Endodermal cell (in vitro differentiated cells): ENCODE results near the gene FAM162A. TPM values are rescaled to one million over a fixed set of nuclear protein-coding genes. Genes with fewer than 3 reads are reported as not detected.

Experiments used
- DNase-seq: peaks from one replicate; pipeline ENCODE4 v3.0.0-alpha.2; 2017
- H3K27ac ChIP-seq: 2 replicates; pipeline ENCODE4 v1.5.1; 2013; ENCODE audit warnings: mild to moderate bottlenecking, low read depth, low read length, moderate library complexity
- H3K27me3 ChIP-seq: 2 replicates; pipeline ENCODE4 v1.6.1; 2013; ENCODE audit warnings: mild to moderate bottlenecking, low read length, moderate library complexity; ENCODE audit not compliant: insufficient read depth, control insufficient read depth, poor library complexity, severe bottlenecking
- H3K36me3 ChIP-seq: 2 replicates; pipeline ENCODE4 v1.7.0; 2013; ENCODE audit warnings: mild to moderate bottlenecking, low read length, moderate library complexity; ENCODE audit not compliant: control insufficient read depth, insufficient read depth
- H3K4me1 ChIP-seq: one replicate; pipeline ENCODE4 v1.7.0; 2013; ENCODE audit warnings: low read length; ENCODE audit not compliant: control insufficient read depth, insufficient read depth
- H3K4me3 ChIP-seq: 2 replicates; pipeline ENCODE4 v1.5.1; 2013; ENCODE audit warnings: mild to moderate bottlenecking, low read length, moderate library complexity
- H3K9ac ChIP-seq: 2 replicates; pipeline ENCODE4 v1.6.1; 2013; ENCODE audit warnings: mild to moderate bottlenecking, low read length, moderate library complexity; ENCODE audit not compliant: poor library complexity, severe bottlenecking; ENCODE audit errors: extremely low read depth
- H3K9me3 ChIP-seq: 2 replicates; pipeline ENCODE4 v1.6.1; 2013; ENCODE audit warnings: mild to moderate bottlenecking, low read length, moderate library complexity; ENCODE audit not compliant: control insufficient read depth
- H3K27ac Mint-ChIP-seq: 2 replicates; pipeline ENCODE4 v1.8.0; 2020; ENCODE audit warnings: mixed read lengths
- H3K27me3 Mint-ChIP-seq: 2 replicates; pipeline ENCODE4 v1.8.0; 2021; ENCODE audit warnings: mild to moderate bottlenecking, mixed read lengths; ENCODE audit not compliant: insufficient read depth
- H3K36me3 Mint-ChIP-seq: 2 replicates; pipeline ENCODE4 v1.8.0; 2020; ENCODE audit warnings: low read depth, mixed read lengths
- H3K4me1 Mint-ChIP-seq: 2 replicates; pipeline ENCODE4 v1.8.0; 2020; ENCODE audit warnings: mixed read lengths
- H3K4me3 Mint-ChIP-seq: 2 replicates; pipeline ENCODE4 v1.8.0; 2020; ENCODE audit warnings: mild to moderate bottlenecking, moderate library complexity, mixed read lengths
- H3K9me3 Mint-ChIP-seq: 2 replicates; pipeline ENCODE4 v1.8.0; 2020; ENCODE audit warnings: mild to moderate bottlenecking, mixed read lengths
- WGBS, 2 experiments: methylation state at CpG; one replicate each; pipeline versions ENCODE4 v1.1.5 to v1.1.7; 2013; ENCODE audit warnings: missing lambda C conversion rate in 2 of 2, mixed read lengths in 1 of 2; ENCODE audit not compliant: insufficient coverage in 1 of 2, insufficient read length in 1 of 2; 5-methylcytosine and 5-hydroxymethylcytosine counted together
- total RNA-seq, 2 donors: library from RNA; stranded (reverse); fragmentation: NEBNext Ultra II Directional in 1 of 2; extraction: Animal tissue kit (Norgen Biotek cat#: 25700) in 1 of 2; gene quantifications; 2 replicates in 1 of 2; 3 replicates in 1 of 2; pipeline ENCODE4 v1.2.1, GENCODE V29; 2021
- TF ChIP-seq, protein P1 (sequence below): fragments of 200-600 bp; sonication (generic); conservative IDR thresholded peaks from 2 replicates; pipeline ENCODE4 v1.5.0; 2021; ENCODE audit warnings: antibody characterized with exemption, mild to moderate bottlenecking

The FAM162A gene
- total RNA-seq, 2 donors from 2014 or later: 40.9 to 61.7 TPM

GRCh38 chr3:122355612-122356011 lies 28.4 kb upstream of the FAM162A start:
- no peak overlapping the region for H3K9ac ChIP-seq
- DNase-seq: no peak
- H3K9me3 ChIP-seq: no peaks in the 10 kb centered on the region
- H3K36me3 Mint-ChIP-seq: peaks cover 11% of the 10 kb centered on the region
- H3K27me3 ChIP-seq: no peaks in the 10 kb centered on the region
- WGBS, 2 experiments: 72 to 75% methylated on average over 4 of the region's 4 CpGs
- no peak overlapping the region for H3K4me3 Mint-ChIP-seq
- H3K36me3 ChIP-seq: peaks cover 14% of the 10 kb centered on the region
- no peaks in the 10 kb centered on the region for H3K4me1 ChIP-seq
- no peaks in the 10 kb centered on the region for H3K4me1 Mint-ChIP-seq
- H3K27ac ChIP-seq: no peak overlapping the region
- peaks cover 9% of the 10 kb centered on the region for H3K27me3 Mint-ChIP-seq
- H3K9me3 Mint-ChIP-seq: no peaks in the 10 kb centered on the region
- no peak overlapping the region for H3K4me3 ChIP-seq
- no peak overlapping the region for H3K27ac Mint-ChIP-seq
- TF ChIP-seq, protein P1, sequence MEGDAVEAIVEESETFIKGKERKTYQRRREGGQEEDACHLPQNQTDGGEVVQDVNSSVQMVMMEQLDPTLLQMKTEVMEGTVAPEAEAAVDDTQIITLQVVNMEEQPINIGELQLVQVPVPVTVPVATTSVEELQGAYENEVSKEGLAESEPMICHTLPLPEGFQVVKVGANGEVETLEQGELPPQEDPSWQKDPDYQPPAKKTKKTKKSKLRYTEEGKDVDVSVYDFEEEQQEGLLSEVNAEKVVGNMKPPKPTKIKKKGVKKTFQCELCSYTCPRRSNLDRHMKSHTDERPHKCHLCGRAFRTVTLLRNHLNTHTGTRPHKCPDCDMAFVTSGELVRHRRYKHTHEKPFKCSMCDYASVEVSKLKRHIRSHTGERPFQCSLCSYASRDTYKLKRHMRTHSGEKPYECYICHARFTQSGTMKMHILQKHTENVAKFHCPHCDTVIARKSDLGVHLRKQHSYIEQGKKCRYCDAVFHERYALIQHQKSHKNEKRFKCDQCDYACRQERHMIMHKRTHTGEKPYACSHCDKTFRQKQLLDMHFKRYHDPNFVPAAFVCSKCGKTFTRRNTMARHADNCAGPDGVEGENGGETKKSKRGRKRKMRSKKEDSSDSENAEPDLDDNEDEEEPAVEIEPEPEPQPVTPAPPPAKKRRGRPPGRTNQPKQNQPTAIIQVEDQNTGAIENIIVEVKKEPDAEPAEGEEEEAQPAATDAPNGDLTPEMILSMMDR: no peak

GRCh38 chr3:122356402-122356801 lies 27.6 kb upstream of the FAM162A start:
- WGBS, 2 experiments: 80 to 89% methylated on average over 1 to 4 of the region's 4 CpGs

GRCh38 chr3:122357828-122358702 lies 25.9 kb upstream of the FAM162A start:
- H3K4me3 Mint-ChIP-seq: no peak overlapping the region
- TF ChIP-seq, protein P1: no peak

More at GRCh38 chr3:122356402-122356801, 27.6 kb upstream of the FAM162A start:
- Mint-ChIP-seq H3K4me1 (no peaks in the 10 kb centered on the region), H3K27ac (no peak overlapping the region), H3K36me3 (peaks cover 14% of the 10 kb centered on the region), H3K27me3 (peaks cover 9% of the 10 kb centered on the region), H3K4me3 (no peak overlapping the region), H3K9me3 (no peaks in the 10 kb centered on the region)
- TF ChIP-seq, protein P1: peak; percentile 80
- Histone ChIP-seq H3K9me3 (no peaks in the 10 kb centered on the region), H3K4me3 (no peak overlapping the region), H3K27me3 (no peaks in the 10 kb centered on the region), H3K9ac (no peak overlapping the region), H3K4me1 (no peaks in the 10 kb centered on the region), H3K36me3 (peaks cover 15% of the 10 kb centered on the region), H3K27ac (no peak overlapping the region)
- DNase-seq: peak; percentile 83

More at GRCh38 chr3:122357828-122358702, 25.9 kb upstream of the FAM162A start:
- Mint-ChIP-seq H3K36me3 (peaks cover 20% of the 10 kb centered on the region), H3K27me3 (peaks cover 9% of the 10 kb centered on the region), H3K4me1 (peaks cover 11% of the 10 kb centered on the region), H3K9me3 (no peaks in the 10 kb centered on the region), H3K27ac (no peak overlapping the region)
- Histone ChIP-seq H3K9me3 (no peaks in the 10 kb centered on the region), H3K9ac (no peak overlapping the region), H3K27ac (no peak overlapping the region), H3K27me3 (no peaks in the 10 kb centered on the region), H3K4me3 (no peak overlapping the region), H3K36me3 (peaks cover 22% of the 10 kb centered on the region), H3K4me1 (no peaks in the 10 kb centered on the region)
- WGBS, 2 experiments: 83 to 84% methylated on average over 1 to 2 of the region's 2 CpGs
- no peak for DNase-seq
